ENCODE data around the gene IQCC. TPM values are rescaled to one million over a fixed set of nuclear protein-coding genes. Genes with fewer than 3 reads are reported as not detected.

Gene IQCC
- total RNA-seq, 1 experiment from 2014 or later, result 4.9 TPM

DNA sequence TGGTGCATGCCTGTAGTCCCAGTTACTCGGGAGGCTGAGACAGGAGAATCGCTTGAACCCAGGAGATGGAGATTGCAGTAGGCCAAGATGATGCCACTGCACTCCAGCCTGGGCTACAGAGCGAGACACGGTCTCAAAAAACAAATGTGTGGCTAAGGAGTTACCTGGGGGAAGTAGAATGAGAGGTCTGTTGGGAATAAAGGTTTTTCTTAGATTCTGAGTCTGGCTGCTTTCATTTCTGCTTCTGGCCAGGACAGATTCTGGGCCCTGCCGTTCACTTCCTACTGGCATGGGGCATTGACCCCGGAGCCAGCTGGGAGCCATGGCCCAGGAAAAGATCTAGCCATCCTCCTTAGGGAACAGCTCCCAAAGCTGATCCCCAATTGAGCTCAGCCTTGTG is 3.0 kb downstream of the IQCC start:
- no peaks in the 10 kb centered on the region for H3K27me3 ChIP-seq (ENCODE audit: insufficient read depth, low read depth)
- H3K4me3 ChIP-seq, result no peak overlapping the region
- peak overlapping the region; percentile 23 for H3K4me2 ChIP-seq
- H4K20me1 ChIP-seq (ENCODE audit: insufficient read depth), result no peaks in the 10 kb centered on the region
- H3K9me2 ChIP-seq (ENCODE audit: insufficient read depth), result no peaks in the 10 kb centered on the region
- CTCF ChIA-PET, result no interaction called here
- H3K79me2 ChIP-seq (ENCODE audit: low read depth), result 0 out of 2 replicates have a peak, but pooled peaks cover 15% of the 10 kb centered on the region
- POLR2A ChIA-PET (ENCODE audit: unreplicated experiment), result interaction anchor here (0.6 kb wide), 1 partner anchor 168 kb away, joined by 5 read pairs; no protein-coding TSS in a partner anchor
- TF ChIP-seq, protein P1, sequence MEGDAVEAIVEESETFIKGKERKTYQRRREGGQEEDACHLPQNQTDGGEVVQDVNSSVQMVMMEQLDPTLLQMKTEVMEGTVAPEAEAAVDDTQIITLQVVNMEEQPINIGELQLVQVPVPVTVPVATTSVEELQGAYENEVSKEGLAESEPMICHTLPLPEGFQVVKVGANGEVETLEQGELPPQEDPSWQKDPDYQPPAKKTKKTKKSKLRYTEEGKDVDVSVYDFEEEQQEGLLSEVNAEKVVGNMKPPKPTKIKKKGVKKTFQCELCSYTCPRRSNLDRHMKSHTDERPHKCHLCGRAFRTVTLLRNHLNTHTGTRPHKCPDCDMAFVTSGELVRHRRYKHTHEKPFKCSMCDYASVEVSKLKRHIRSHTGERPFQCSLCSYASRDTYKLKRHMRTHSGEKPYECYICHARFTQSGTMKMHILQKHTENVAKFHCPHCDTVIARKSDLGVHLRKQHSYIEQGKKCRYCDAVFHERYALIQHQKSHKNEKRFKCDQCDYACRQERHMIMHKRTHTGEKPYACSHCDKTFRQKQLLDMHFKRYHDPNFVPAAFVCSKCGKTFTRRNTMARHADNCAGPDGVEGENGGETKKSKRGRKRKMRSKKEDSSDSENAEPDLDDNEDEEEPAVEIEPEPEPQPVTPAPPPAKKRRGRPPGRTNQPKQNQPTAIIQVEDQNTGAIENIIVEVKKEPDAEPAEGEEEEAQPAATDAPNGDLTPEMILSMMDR (conservative IDR thresholded peaks at IDR 0.05), result no peak
- TF ChIP-seq EZH2 (IDR thresholded peaks at IDR 0.05; ENCODE audit: low read depth), result no peak
- no peak overlapping the region for H3K27ac ChIP-seq
- H3K9me3 ChIP-seq (ENCODE audit: insufficient read depth, low read depth), result no peaks in the 10 kb centered on the region
- peaks cover 51% of the 10 kb centered on the region for H3F3A ChIP-seq (ENCODE audit: insufficient read depth, low read depth)
- H3K36me3 ChIP-seq (ENCODE audit: low read depth), result 0 out of 2 replicates have a peak, but pooled peaks cover 10% of the 10 kb centered on the region
- no peak for DNase-seq
- intact Hi-C loops (cut with micrococcal nuclease; ENCODE audit: unreplicated experiment), result no loop called here
- BruUV-seq (replicated peaks), result no TSS peak
- H3K4me1 ChIP-seq (replicated peaks; ENCODE audit: insufficient read depth), result peaks cover 24% of the 10 kb centered on the region
- H2AFZ ChIP-seq, result no peak overlapping the region

DNA sequence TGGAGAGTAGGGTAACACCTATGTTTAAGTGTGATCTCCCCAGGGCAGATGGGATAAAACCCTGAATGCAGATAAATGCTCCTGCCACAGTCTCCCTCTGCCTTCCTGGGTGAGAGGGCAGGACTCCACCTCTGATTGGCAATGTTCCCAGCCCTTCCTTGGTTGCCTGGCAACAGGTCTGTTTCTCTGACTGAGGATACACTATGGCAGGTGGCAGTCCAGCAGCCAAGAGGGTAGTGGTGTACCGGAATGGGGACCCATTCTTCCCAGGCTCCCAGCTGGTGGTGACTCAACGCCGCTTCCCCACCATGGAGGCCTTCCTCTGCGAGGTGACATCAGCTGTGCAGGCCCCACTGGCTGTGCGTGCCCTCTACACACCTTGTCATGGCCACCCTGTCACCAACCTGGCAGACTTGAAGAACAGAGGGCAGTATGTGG is 3.4 kb downstream of the IQCC start, which contains the start of gene DCDC2B:
Gene DCDC2B, plus strand, starts transcription at position 199 of the 438 bp plus-strand sequence. Its CDS starts 5 bp downstream, at position 204.
- intact Hi-C loops (cut with micrococcal nuclease; ENCODE audit: unreplicated experiment), result no loop called here
- peaks cover 51% of the 10 kb centered on the region for H3F3A ChIP-seq (ENCODE audit: insufficient read depth, low read depth)
- CTCF ChIA-PET, result interaction anchor here (0.6 kb wide), 1 partner anchor 136 kb away, joined by 13 read pairs; the partner anchor contains the start of gene TMEM39B

DNA sequence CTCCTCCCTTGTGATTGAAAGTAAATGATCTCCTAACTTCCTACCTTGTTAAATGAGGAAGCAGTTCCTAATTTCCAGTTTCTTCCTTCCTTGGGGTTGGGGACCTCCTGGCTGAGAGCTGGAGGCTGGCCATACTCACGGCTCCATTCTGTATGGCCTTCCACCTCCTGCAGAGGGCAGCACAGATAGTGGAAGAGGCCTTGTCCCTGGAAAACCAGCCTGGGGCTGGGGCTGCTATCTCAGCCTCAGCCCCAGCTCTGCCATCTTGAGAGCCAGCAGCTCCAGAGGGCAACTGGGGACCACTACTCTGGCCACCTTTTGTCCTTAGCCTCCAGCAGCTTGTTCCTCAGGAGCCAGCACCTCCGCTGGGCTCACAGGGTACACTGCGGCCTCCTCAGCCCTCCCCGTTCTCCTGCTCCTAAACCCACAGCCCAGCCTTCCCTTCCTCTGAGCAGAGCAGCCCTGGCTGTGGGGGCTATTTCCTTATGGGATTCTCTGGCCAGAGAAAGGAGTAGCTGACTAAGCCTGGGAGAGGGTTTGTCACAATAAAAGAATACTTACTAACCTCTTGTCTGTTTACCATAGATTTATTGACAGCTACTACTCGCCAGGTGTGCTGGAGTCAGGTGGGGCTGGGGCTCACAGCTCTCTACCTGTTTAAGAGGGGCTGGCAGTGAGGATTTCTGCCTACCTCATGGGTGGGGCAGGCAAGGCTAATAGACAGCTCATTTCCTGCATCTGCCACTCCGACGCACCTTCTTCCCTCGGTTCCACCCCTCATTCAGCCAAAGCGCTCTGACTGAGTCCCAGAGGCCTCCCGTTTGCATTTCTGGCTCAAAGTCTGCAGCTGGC is 10.4 kb downstream of the IQCC start:
- Histone ChIP-seq H3K9me2 (ENCODE audit: insufficient read depth) (no peaks in the 10 kb centered on the region), H3K36me3 (ENCODE audit: low read depth) (peaks cover 10% of the 10 kb centered on the region; the same call in 1 of the 2 replicates), H2AFZ (no peak overlapping the region), H4K20me1 (ENCODE audit: insufficient read depth) (no peaks in the 10 kb centered on the region), H3K9me3 (ENCODE audit: insufficient read depth, low read depth) (no peaks in the 10 kb centered on the region), H3K4me2 (no peak overlapping the region), H3K27ac (no peak overlapping the region), H3K79me2 (ENCODE audit: low read depth) (peaks cover 11% of the 10 kb centered on the region), H3F3A (ENCODE audit: insufficient read depth, low read depth) (0 out of 2 replicates have a peak, but pooled peaks cover 28% of the 10 kb centered on the region), H3K4me1 (replicated peaks; ENCODE audit: insufficient read depth) (peaks cover 9% of the 10 kb centered on the region), H3K4me3 (no peak overlapping the region), H3K27me3 (ENCODE audit: insufficient read depth, low read depth) (no peaks in the 10 kb centered on the region)
- TF ChIP-seq, protein P1 (conservative IDR thresholded peaks at IDR 0.05), result peak; percentile 87
- TF ChIP-seq EZH2 (IDR thresholded peaks at IDR 0.05; ENCODE audit: low read depth), result no peak
- intact Hi-C loops (cut with micrococcal nuclease; ENCODE audit: unreplicated experiment), result loop anchor here (1.0 to 2.0 kb wide), 3 partner anchors 100 to 198 kb away; partner anchors contain the start of genes FAM229A and TSSK3
- DNase-seq, result peak in 1 of 2 experiments; percentile 61
- ChIA-PET POLR2A (ENCODE audit: unreplicated experiment) (interaction anchor here (0.6 to 0.8 kb wide), 5 partner anchors 35 to 514 kb away, joined by 3 to 6 read pairs (median 4); partner anchors contain the start of gene TXLNA), CTCF (interaction anchor here (0.6 to 1.4 kb wide), 4 partner anchors 36 to 1397 kb away, joined by 3 to 15 read pairs (median 6); no protein-coding TSS in a partner anchor)
- BruUV-seq (replicated peaks), result no TSS peak

More for the DNA sequence above, 3.4 kb downstream of the IQCC start, which contains the start of gene DCDC2B:
- BruUV-seq (replicated peaks), result no TSS peak
- no peaks in the 10 kb centered on the region for H3K9me3 ChIP-seq (ENCODE audit: insufficient read depth, low read depth)
- no peaks in the 10 kb centered on the region for H4K20me1 ChIP-seq (ENCODE audit: insufficient read depth)
- H3K27ac ChIP-seq, result no peak within 1 kb of the TSS
- no peak within 1 kb of the TSS for H3K4me3 ChIP-seq
- H3K36me3 ChIP-seq (ENCODE audit: low read depth), result 0 out of 2 replicates have a peak, but pooled peaks cover 10% of the 10 kb centered on the region
- TF ChIP-seq EZH2 (IDR thresholded peaks at IDR 0.05; ENCODE audit: low read depth), result no peak
- TF ChIP-seq, protein P1 (conservative IDR thresholded peaks at IDR 0.05), result no peak
- DNase-seq, result peak; percentile 83 to 93
- H3K9me2 ChIP-seq (ENCODE audit: insufficient read depth), result no peaks in the 10 kb centered on the region
- POLR2A ChIA-PET (ENCODE audit: unreplicated experiment), result interaction anchor here (0.6 kb wide), 1 partner anchor 167 kb away, joined by 5 read pairs; no protein-coding TSS in a partner anchor
- H2AFZ ChIP-seq, result no peak within 1 kb of the TSS
- no peaks in the 10 kb centered on the region for H3K27me3 ChIP-seq (ENCODE audit: insufficient read depth, low read depth)
- peak within 1 kb of the TSS; percentile 23 for H3K4me2 ChIP-seq
- 0 out of 2 replicates have a peak, but pooled peaks cover 15% of the 10 kb centered on the region for H3K79me2 ChIP-seq (ENCODE audit: low read depth)
- peaks cover 24% of the 10 kb centered on the region for H3K4me1 ChIP-seq (replicated peaks; ENCODE audit: insufficient read depth)

Data from PC-9 (cell line).